Osteoblast (primary cell): Measurements from ENCODE around the gene PHACTR1. TPM values are rescaled to one million over a fixed set of nuclear protein-coding genes. Genes with fewer than 3 reads are reported as not detected.

ENCODE experiments used
- DNase-seq: peaks from one replicate; pipeline ENCODE4 v3.0.0; 2011; ENCODE audit warnings: low spot score, mixed read lengths; ENCODE audit not compliant: insufficient read length; ENCODE audit errors: missing footprints
- H2AFZ ChIP-seq: 2 replicates; pipeline ENCODE4 v1.6.0; 2011; ENCODE audit warnings: mild to moderate bottlenecking, low read length
- H3K27ac ChIP-seq: 2 replicates; pipeline ENCODE4 v1.5.1; 2011; ENCODE audit warnings: mild to moderate bottlenecking, low read depth, low read length, moderate library complexity
- H3K27me3 ChIP-seq: 2 replicates; pipeline ENCODE4 v1.6.0; 2012; ENCODE audit warnings: mild to moderate bottlenecking, control low read depth, inconsistent platforms, low read length, moderate library complexity; ENCODE audit not compliant: insufficient read depth
- H3K36me3 ChIP-seq: 2 replicates; pipeline ENCODE4 v1.5.1; 2011; ENCODE audit warnings: mild to moderate bottlenecking, low read length, control low read depth, moderate library complexity; ENCODE audit not compliant: insufficient read depth
- H3K4me1 ChIP-seq: 2 replicates; pipeline ENCODE4 v1.5.1; 2011; ENCODE audit warnings: mild to moderate bottlenecking, low read length, control low read depth, moderate library complexity; ENCODE audit not compliant: insufficient read depth
- H3K4me2 ChIP-seq: 2 replicates; pipeline ENCODE4 v1.6.0; 2011; ENCODE audit warnings: mild to moderate bottlenecking, low read length; ENCODE audit not compliant: insufficient read depth
- H3K4me3 ChIP-seq: fragments of 200-600 bp; sonication (generic); 3 replicates; pipeline ENCODE4 v1.5.1; 2012; ENCODE audit warnings: mild to moderate bottlenecking, low read length, inconsistent platforms; ENCODE audit not compliant: insufficient read depth
- H3K79me2 ChIP-seq: 2 replicates; pipeline ENCODE4 v1.6.0; 2012; ENCODE audit warnings: mild to moderate bottlenecking, low read length, control low read depth, inconsistent platforms; ENCODE audit not compliant: insufficient read depth
- H3K9me3 ChIP-seq: 2 replicates; pipeline ENCODE4 v1.5.1; 2011; ENCODE audit warnings: low read depth, low read length, control low read depth
- H4K20me1 ChIP-seq: 2 replicates; pipeline ENCODE4 v1.6.0; 2012; ENCODE audit warnings: mild to moderate bottlenecking, low read length, control low read depth; ENCODE audit not compliant: insufficient read depth
- CTCF ChIP-seq: IDR thresholded peaks from 2 replicates; pipeline ENCODE4 v1.5.1; 2011; ENCODE audit warnings: mild to moderate bottlenecking, low read depth, low read length, moderate library complexity; ENCODE audit errors: extremely low read depth
- total RNA-seq: library from RNA; depleted of rRNA; stranded (reverse); fragments of >200 nt; gene quantifications from 2 replicates; pipeline ENCODE4 v1.2.3, GENCODE V29; 2012

The PHACTR1 gene
- total RNA-seq, 1 donor = 0.36 TPM

GRCh38 chr6:12974551-12974950, 258.0 kb downstream of the PHACTR1 start:
- no peaks in the 10 kb centered on the region for H4K20me1 ChIP-seq
- H3K27me3 ChIP-seq = no peaks in the 10 kb centered on the region
- H2AFZ ChIP-seq = no peak overlapping the region
- TF ChIP-seq CTCF = no peak
- no peak overlapping the region for H3K4me3 ChIP-seq
- no peak for DNase-seq
- H3K79me2 ChIP-seq = no peaks in the 10 kb centered on the region
- no peaks in the 10 kb centered on the region for H3K36me3 ChIP-seq
- no peak overlapping the region for H3K4me2 ChIP-seq
- no peaks in the 10 kb centered on the region for H3K9me3 ChIP-seq
- no peaks in the 10 kb centered on the region for H3K4me1 ChIP-seq
- no peak overlapping the region for H3K27ac ChIP-seq

GRCh38 chr6:12976366-12976765, 259.8 kb downstream of the PHACTR1 start:
- no peaks in the 10 kb centered on the region for H3K4me1 ChIP-seq
- H3K27ac ChIP-seq = no peak overlapping the region
- no peak for TF ChIP-seq CTCF
- H3K4me3 ChIP-seq = no peak overlapping the region
- H4K20me1 ChIP-seq = no peaks in the 10 kb centered on the region
- no peaks in the 10 kb centered on the region for H3K27me3 ChIP-seq
- H3K9me3 ChIP-seq = no peaks in the 10 kb centered on the region
- H3K4me2 ChIP-seq = no peak overlapping the region
- H2AFZ ChIP-seq = no peak overlapping the region
- H3K36me3 ChIP-seq = no peaks in the 10 kb centered on the region
- no peak for DNase-seq
- no peaks in the 10 kb centered on the region for H3K79me2 ChIP-seq

GRCh38 chr6:12977206-12977605, 260.6 kb downstream of the PHACTR1 start:
- Histone ChIP-seq H4K20me1 (no peaks in the 10 kb centered on the region), H3K9me3 (no peaks in the 10 kb centered on the region), H3K79me2 (no peaks in the 10 kb centered on the region), H3K4me3 (no peak overlapping the region), H3K27ac (no peak overlapping the region), H3K4me2 (no peak overlapping the region), H3K4me1 (no peaks in the 10 kb centered on the region), H3K27me3 (no peaks in the 10 kb centered on the region), H2AFZ (no peak overlapping the region), H3K36me3 (no peaks in the 10 kb centered on the region)
- DNase-seq = no peak
- no peak for TF ChIP-seq CTCF

- no peaks in the 10 kb centered on the region for H3K27me3 ChIP-seq
- H3K27ac ChIP-seq = no peak overlapping the region
- no peaks in the 10 kb centered on the region for H3K36me3 ChIP-seq
- no peak overlapping the region for H2AFZ ChIP-seq
- H3K79me2 ChIP-seq = no peaks in the 10 kb centered on the region
- DNase-seq = no peak
- no peak for TF ChIP-seq CTCF
- H3K9me3 ChIP-seq = no peaks in the 10 kb centered on the region
- no peaks in the 10 kb centered on the region for H4K20me1 ChIP-seq
- H3K4me2 ChIP-seq = no peak overlapping the region
- H3K4me1 ChIP-seq = no peaks in the 10 kb centered on the region
- no peak overlapping the region for H3K4me3 ChIP-seq
Observed at GRCh38 chr6:12977806-12978205, 261.2 kb downstream of the PHACTR1 start.
